SIG-M5 treated with dmso at 0.1 percent for 504 hours (cell line): ENCODE measurements around the gene ANXA11.
"Not testable (repeated sequence)": the region's sequence is repeated elsewhere in the genome, so short reads cannot be mapped to it uniquely, and the experiment has no call there.

Experiments used
- DNase-seq: peaks from one replicate; lab custom pipeline; 2025; ENCODE audit not compliant: unreplicated experiment; lab: John Stamatoyannopoulos, UW

ANXA11 gene

DNA sequence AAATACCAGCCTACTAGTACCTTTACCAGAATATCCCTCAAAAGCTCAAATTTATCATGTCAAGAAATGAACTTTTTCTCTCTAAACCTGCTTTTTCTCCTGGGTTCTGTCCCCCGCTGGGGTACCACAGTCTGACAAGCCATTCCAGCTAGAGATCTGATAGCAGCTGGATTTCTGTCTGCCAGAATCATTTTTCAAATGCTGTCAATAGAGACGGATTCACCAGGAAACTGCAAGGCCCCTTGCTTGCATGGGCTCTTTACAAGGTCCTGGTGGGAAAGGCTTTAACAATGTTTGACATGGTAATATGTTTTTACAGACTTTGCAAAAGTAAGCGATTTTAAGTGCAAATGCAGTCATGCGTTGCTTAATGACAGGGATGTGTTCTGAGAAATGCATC, 4.9 kb upstream of the ANXA11 start:
- no peak for DNase-seq

DNA sequence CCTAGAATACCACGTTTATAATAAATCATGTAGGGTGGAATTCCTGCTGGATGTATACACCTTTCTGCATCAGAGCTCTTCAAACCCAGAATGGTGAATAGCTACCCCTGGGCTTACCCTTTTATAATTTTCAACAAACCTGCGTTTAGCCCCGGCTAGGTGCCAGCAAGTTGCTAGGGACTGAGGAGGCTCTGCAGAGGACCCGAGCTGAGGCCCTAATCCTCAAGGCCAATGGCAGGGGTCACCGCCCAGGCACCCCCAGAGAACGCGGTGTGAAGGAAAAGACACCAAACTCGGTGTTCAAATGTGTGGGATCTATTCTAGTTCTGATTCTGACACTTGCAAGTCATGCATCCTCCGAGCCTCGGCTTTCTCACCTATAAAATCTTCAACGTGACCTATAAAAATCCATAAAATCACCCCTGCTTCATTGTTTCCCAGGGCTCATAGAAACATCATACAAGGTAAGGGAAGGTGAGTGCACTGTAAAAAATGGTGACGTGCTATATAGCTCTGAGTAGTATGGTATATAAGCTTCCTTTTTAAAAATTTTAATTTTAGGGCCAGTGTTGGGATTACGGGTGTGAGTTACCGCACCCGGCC, 2.5 kb upstream of the ANXA11 start:
- no peak for DNase-seq

DNA sequence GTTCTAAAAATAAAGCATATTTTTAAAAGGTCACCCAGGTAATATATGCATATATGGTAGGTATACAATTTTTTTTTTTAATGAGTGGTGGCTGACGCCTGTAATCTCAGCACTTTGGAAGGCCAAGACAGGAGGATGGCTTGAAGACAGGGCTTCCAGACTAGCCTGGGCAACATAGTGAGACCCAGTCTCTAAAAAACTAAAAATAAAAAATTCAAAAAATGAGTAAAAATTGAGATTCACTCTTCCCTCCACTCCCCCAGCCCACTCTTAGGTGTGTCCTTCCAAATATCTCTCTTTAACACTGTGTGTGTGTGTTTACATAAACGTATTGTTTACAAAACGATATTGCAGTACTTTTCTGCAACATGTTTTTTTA, 929 bp upstream of the ANXA11 start:
- no peak for DNase-seq

DNA sequence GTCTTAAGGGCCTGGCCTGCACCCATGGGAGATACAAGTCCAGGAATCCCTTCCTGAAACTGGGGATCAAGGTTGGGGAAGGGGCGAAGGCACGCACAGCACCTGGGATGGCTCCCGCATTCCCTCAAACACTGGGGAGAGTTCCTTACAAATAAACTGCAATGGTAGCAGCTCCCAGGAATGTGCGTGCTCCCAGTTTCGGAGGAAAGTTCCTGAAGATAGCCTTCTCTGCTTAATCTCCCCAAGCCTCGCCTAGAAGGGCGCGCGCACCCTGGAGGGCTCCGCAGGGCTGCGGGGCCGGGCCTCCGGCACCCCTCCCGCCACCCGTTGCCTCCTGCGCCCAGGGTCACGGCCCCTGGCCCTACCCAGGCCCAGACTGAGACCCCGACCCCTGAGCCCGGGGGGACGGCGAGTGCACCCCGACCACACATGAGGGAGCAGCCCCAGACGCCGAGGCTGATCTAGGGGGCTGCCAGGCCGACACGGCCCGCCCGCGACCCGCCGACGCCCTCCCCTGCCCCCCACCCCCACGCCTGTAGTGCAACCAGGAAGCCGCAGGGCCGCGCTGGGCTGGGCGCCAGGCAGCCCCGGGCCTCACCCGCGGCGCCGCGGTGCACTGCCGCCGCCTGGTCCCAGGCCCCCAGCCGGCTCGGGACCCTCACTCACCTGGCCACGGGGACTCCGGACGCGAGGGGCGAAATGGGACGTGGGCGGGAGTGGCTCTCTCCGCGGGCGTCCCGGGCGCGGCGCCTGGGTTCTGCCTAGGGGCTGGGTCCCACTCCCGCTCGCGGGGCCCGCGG, 460 bp downstream of the ANXA11 start:
- DNase-seq: no peak

DNA sequence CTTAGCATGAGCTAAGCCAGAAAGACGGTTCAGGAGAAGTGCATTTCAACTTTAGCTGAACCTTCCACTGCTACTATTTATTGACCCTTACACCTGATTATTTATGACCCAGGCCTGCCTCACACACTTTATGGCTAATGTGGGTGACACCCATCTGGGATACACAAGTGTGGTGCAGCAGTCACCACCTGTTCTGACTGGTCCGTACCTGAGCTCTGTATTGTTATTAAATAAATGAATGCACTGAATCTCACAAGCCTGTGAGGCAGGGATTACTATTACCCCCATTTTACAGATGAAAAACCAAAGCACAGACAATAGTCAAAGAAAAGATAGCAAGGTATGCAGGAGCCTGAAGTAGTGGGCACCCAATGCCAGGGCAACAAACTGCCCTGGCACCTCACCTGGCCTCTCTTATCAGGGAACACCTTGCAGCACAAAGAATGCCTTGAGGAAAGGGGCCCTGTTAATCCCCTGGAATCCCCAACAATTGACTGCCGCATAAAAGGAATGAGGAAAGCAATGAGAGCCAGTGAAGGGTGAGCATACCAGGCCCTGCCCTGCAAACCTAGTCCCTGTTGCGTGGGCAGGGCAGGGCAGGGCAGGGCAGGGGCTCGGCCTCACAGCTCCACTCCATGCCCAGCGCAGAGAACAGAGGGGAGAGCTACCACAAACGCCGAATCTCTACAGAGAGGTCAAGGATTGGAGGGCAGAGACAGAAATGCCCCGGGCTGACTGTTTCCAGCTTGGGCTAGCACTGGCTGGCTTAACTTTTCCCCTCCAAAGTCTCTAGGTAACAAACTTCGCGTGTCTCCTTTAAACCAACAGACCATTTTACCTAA, 1.3 kb downstream of the ANXA11 start:
- DNase-seq: no peak

DNA sequence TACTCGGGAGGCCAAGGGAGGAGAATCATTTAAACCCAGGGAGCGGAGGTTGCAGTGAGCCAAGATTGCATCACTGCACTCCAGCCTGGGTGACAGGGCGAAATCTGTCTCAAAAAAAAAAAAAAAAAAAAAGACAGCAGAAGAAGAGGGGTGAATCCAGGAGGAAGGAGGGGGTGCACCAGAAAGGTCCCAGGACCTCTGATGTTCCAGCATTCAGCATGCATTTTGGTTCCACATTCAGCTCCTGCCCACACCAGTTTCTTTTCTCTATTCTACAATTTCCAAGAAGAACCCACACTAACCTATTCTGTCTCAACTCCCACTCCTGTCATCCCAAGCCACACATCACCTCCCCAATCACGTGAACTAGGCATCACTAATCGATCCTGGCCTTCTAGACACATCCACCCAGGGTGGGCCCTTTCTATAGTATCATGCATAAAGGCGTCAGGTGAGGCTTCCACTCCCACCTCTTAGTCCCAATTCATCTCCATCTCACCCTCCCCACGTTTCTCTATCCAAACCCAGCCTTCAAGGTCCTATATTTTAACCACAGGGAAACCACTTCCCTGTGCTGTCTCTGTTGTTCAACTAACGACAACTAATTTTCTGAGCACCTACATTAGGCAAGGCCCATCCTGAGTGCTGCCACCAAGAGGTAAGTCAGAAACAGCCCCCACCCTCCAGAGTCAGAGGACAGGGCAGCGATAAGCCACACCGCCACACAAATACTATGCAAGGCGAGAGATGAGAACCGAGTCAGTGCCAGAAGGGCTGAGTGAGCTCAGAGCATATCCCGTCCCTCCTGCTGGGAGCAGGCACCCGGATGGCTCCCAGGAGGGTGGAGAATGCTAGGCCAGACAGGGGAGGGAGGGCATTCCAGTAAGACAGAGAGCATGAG, 2.2 kb downstream of the ANXA11 start:
- DNase-seq: peak; percentile 72

GRCh38 chr10:80202530-80202929, 2.8 kb downstream of the ANXA11 start:
- not testable (repeated sequence) for DNase-seq

GRCh38 chr10:80201608-80202141, 3.7 kb downstream of the ANXA11 start:
- no peak for DNase-seq

DNA sequence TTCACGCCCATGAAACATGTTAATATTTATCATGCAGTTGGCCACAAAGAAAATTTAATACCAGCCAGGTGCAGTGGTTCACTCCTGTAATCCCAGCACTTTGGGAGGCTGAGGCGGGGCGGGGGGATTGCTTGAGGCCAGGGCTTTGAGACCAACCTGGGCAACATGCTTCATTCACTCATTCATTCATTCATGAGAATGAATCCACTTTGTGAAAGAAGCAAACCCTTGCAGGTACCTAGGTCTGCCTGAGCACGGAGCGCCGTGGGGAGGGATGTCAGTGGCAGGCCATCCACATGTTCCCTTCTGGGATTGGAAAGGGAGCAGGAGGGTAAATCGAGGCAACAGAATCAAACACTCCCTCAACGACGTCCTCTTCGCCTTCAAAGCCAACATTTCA, 4.7 kb downstream of the ANXA11 start:
- DNase-seq: no peak

- DNase-seq: no peak
Measured at GRCh38 chr10:80200259-80200658, 5.1 kb downstream of the ANXA11 start.

DNA sequence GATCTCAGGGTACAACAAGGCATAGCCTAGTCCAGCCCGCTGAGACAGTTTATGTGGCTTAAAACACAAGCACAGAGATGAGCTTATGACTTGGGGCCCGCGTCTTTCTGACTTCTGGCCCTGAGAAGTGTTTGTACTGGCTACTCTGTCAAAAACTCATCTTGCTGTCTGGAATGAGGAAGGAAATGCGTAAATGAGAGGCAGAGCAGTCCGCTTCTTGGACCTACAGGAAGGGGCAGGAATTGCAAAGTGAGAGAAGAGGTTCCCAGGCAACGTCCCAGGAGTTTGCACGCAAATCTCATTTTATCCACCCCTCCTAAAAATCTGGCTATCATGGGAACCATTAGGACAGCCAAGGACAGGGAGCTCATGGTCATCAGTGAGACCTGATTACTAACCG, 5.5 kb downstream of the ANXA11 start:
- no peak for DNase-seq

DNA sequence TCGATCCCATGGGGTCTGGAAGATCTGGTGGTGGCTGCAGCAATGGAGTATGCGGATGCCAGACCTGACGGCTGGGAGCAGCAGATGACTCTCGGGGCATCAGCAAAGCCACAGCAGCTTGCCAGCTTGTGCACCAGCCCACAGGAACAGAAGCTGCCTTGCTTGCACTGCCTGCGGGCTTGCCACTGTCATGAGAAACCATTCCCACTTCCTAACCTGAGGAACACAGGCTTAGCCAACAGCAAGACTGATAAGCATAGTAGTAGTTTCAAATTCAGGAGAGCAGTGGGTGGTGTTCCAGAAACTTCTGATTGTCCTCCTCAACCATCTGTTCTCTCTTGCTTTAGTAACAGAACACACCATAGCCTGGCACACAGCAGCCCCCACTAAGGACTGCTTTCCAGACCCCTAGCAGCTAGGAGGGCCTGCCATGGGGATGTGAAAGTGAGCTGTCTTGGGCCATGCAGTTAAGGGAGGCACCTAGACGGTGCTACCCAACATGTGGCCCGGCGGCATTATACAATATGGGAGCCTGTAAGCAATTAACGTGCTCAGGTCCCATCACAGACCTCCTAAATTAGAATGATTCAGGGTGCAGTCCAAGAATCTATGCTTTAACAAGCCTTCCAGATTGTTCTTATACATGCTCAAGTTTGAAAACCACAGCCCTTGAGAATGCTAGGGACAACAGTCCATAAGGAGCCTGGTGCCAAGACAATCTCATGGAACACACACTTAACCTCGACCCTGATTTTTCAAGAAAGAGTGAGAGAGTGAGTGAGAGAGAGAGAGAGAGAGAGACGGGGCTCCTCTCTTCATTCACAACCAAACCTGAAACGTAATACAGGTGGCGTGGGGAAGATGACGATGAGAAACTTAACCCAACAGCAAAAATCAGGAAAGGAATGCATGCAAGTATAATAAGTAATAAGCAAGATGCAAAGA, 7.1 kb downstream of the ANXA11 start:
- no peak for DNase-seq

DNA sequence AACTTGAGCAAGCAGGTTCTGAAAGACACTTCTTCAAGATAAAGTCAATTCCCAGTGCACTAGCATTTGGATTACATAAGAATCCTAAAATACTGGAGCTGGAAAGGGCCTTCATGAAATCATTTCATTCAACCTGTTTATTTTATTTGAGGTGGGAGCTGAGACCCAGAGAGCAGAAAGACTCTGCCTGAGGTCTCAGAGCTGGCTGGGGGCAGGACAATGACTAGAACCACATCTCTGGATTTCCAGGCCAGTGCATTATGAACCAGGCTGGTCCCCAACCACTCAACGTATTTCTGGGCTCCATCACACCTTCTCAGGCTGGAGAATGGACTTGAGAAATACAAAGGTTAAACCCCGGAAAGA, 8.4 kb downstream of the ANXA11 start:
- DNase-seq: no peak

DNA sequence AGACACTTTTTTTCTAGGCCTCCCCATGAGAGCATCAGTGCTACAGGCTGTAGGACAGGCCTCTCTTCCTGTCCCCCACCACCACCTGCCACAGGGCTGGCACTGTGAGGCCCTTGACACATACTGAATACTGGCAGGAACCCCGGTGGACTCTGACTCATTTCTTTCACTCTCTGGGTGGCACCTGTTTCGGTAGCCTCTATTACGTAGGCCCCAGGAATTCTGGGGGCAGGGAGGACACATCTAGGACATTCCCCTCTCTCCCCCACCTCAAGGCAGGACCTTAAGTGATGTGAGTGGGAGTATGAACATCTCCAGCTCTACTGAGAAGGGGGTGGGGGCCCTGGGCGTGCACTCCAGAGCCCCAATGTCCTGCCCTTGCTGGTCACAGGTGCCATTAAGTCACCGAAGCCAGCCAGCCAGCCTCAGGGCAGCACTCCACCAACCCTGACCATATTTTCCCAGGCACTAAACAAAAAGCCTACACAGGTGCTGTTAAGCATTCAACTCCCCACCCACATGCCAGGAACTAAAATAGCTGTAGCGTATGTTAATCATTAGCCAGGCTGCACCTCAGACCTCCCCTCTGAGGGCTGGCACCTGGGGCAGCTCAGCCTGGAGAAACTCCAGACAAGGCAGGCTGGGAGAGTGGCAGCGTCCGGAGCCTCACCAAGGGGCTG, 8.9 kb downstream of the ANXA11 start:
- DNase-seq: no peak

- DNase-seq: no peak
Measured at GRCh38 chr10:80195046-80195574, 10.2 kb downstream of the ANXA11 start.

DNA sequence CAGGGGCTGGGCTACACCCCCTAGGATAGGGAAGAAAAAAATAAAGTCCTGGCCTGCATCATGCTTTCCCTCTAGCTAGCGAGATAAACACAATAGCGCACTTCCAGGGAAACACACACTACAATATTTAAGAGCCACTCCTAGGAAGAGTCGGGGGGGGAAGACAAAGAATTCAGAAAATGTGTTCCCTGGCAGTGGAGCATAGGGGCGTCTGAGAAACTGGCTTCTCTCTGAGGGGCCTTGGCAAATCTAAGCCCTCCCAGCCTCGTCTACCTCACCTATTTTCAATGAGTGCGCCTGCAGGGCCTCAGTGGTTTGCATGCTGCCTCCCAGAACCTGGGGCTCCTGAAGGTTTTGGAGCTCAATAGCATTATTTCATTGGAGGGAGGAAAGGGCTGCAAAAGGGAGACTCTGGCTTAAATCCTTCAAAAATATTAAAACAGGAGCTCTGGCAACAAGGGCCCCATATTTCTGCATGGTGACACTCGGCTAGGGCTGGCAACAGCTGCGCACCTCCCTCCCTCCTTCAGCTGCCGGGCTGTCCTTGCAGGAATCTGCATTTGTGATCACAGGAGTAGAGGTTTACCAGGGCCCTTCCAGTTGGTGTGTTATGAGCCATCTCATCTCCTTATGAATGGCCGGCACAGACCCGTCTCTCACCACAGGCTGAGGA, 10.8 kb downstream of the ANXA11 start:
- DNase-seq: no peak

- DNase-seq: no peak
Measured at GRCh38 chr10:80192553-80192952, 12.8 kb downstream of the ANXA11 start.

DNA sequence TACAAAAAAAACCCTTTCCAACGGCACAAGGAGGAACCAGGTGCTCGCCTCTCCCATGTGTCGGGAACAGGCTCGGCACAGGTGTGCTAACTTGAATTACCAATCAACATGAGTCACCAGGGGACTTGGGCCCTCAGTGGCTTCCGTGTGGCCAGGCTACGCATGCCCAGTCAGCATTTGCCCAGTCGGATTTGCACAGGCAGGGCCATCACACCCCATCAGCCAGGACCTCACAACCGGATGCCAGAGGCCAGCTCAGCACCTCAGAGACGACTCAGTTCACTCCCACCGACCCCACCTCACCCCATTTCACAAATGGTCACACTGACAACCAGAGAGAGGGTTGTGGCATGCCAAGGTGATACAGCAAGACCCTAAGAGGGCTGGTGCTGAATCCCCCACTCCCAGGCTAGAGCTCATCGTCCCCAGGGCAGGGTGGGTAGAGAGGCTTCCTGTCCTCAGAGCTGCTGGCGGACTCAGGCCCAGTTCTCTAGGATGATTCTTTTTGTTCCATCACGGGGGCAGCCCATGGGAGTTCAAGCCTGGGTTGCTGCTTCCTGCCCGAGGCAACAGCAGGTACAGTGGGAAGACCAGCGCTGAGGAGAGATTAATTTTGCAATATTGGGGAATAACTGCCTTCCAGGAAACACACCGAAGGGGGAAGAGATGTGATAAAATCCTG, 13.6 kb downstream of the ANXA11 start:
- DNase-seq: no peak
